Left forelimb (tissue), 1 donor: ENCODE results near the gene MCC.
"Not testable (repeated sequence)": the region's sequence is repeated elsewhere in the genome, so short reads cannot be mapped to it uniquely, and the experiment has no call there.

ENCODE experiments used
- DNase-seq: peaks from one replicate; pipeline ENCODE4 v3.0.0-alpha.2; 2018; ENCODE audit warnings: low spot score

Gene MCC

DNA sequence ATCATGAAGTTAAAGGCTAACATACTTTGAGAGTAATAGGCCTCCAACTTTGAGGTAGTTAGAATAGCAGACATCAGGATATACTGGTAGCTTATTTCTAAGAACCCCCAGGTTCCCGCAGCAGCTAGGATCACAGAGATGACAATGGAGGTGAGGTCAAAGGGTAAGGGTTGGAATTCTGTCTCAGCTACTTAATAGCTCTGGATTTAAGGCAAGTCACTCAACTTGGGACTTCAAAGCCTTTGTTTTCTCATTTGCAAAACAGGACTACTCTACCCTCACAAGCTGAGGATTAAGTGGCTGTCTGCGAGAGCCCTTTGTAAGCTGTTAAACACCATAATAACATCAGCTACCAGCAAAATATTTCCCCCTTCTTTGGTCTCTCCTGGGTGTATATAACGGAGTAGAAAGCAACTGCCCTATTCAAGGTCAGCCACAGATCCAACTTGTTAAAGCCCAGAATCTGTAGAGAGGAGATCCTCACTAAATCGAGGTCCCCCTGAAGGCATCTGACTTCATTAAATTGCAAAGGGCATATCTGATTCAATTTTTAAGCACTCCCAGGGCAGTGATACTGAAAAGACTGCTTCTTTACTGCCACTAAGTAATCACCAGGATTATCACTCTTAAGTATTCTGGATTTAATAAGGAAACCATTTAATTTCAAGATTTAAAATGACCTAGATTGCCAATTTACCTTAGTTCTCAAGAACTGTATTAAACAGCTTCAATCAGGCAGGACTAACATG, 407.0 kb downstream of the MCC start:
- no peak for DNase-seq

DNA sequence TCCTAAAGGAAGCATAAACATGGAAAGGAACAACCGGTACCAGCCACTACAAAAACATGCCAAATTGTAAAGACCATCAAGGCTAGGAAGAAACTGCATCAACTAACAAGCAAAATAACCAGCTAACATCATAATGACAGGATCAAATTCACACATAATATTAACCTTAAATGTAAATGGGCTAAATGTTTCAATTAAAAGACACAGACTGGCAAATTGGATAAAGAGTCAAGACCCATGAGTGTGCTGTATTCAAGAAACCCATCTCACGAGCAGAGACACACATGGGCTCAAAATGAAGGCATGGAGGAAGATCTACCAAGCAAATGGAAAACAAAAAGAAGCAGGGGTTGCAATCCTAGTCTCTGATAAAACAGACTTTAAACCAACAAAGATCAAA, 411.6 kb downstream of the MCC start:
- not testable (repeated sequence) for DNase-seq

DNA sequence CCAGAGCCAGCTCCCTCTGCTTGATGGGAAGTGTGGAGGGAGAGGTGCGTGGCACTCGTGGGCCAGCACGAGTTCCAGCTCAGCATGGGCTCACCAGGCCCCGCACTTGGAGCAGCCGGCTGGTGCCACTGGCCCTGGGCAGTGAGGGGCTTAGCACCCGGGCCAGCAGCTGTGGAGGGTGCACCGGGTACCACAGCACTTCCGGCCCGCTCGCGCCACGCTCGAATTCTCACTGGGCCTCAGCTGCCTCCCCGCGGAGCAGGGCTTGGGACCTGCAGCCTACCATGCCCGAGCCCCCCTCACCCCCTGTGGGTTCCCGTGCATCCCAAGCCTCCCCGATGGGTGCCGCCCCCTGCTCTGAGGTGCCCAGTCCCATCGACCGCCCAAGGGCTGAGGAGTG, 413.2 kb downstream of the MCC start:
- DNase-seq: no peak

DNA sequence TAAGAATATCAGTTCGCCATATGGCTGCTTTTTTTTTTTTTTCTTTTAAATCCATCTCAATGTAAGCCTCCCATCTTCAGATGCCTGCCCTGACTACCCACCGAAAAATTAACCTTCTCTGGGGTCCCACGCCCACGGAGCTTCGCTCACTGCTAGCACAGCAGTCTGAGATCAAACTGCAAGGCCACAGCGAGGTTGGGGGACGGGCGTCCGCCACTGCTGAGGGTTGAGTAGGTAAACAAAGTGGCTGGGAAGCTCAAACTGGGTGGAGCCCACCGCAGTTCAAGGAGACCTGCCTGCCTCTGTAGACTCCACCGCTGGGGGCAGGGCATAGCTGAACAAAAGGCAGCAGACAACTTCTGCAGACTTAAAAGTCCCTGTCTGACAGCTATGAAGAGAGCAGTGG, 414.6 kb downstream of the MCC start:
- not testable (repeated sequence) for DNase-seq

DNA sequence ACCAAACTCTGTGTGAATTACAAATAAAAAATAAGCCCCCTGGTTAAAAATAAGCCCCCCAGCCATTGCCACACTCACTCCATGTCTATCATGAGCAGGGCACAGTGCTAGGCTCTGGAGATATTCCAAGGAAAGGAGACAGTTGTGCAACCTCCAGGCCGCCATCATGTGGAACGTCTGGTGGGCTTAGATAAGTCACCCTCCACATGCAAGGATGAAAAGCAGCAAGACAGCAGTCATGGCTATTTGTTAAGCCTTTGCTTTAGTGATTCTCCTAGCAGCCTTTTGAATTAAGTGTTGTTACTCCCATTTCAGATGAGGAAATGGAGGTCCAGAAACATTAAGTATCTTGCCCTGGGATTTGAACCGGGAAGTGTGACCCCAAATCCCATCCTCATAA, 416.9 kb downstream of the MCC start:
- DNase-seq: no peak

DNA sequence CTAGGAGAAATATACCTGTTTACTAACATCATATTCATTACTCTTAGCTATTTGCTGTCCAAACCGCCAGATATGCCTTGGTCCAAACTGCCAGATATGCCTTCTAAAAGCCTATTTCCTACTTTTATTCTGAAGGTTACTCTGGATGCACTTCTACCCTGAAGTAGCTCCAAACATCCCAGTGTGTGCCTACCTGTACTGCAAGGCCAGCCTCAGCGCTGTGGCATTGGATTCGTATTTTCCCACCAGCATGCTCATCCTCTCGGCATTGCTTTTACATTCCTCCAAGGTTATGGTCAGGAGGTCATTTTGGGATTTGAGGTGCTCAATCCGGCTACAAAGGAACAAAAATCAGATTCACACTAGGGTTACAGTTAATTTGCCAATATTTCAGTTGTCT, 417.4 kb downstream of the MCC start:
- no peak for DNase-seq

DNA sequence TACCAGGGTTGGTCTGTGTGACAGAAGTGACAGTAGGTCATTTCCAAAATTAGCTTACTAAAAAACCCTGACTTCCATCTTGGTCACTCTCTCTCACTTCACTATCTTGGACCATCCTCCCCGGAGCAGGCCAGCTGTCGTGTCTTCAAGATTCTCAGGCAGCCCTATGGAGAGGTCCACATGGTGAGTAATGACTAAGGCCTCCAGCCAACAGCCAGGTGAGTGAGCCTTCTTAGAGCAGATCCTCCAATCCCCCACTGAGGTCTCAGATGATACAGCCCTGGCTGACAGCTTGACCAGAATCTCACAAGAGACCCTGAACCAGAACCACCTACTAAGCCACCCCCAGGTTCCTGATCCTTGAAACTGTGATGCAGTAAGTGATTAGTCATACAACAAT, 419.7 kb downstream of the MCC start:
- DNase-seq: no peak

DNA sequence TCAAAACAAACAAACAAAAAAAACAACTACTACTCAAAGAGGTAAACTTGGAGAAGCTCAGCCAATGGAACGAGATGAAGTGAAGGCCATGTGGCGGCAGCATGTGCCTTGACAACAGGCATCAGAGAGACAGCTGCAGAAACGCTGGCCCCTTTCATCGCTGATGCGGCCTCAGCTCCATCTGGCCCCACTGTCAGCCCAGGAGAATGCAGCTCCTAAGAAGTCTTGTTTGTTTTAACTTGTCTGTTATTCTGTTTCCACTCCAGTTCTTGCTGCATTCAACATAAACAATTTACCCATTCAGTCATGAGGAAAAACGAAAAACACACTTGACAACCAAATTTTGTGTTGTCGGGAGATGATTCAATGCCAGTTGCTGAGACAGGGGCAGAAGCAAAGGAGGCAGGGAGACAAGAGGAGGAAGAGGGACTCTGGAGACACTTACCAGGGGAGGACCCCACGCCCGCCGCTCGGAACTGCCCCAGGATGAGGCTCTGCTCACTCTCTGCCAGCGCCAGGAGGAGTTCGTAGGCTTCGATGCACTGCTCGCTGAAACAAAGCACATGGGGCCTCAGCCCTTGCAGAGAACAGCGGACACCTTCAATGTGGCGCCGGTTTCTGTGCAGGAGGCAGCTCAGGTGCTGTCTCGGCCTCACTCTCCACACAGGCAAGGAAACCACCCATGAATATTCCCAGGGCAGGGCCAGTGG, 420.5 kb downstream of the MCC start:
- no peak for DNase-seq

DNA sequence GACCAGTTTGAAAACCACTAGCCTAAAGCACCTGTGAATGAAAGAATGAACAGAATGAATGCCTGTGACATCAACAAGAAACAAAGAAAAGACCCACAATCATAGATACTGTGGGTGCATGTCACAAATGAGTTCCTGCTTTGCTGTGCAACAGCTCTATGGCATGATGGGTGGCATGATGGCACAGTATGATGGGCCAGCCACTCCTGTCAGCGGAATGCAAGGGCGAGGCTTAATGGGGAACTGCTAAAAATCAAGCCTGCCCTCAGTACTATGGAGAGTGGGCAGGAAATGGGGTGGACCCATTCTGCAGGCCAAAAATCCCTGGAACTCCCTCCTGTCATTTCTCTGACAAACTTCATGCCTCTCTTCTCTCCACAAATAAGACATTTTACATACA, 422.6 kb downstream of the MCC start:
- DNase-seq: no peak

DNA sequence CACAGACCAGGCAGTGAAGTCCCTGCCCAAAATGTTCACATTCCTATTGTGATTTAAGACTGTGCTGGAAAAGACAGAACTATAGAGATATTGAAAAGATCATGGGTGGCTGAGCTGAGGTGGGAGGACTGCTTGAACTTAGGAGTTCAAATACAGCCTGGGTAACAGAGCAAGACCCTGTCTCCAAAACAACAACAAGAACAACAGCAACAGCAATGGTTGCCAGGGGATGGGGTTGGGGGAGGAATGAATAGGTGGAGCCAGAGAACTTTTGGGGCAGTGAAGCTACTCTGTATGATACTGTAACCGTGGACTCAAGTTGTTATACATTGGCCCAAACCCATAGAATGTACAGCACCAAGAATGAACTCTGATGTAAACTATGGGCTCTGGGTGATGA, 423.4 kb downstream of the MCC start:
- no peak for DNase-seq

DNA sequence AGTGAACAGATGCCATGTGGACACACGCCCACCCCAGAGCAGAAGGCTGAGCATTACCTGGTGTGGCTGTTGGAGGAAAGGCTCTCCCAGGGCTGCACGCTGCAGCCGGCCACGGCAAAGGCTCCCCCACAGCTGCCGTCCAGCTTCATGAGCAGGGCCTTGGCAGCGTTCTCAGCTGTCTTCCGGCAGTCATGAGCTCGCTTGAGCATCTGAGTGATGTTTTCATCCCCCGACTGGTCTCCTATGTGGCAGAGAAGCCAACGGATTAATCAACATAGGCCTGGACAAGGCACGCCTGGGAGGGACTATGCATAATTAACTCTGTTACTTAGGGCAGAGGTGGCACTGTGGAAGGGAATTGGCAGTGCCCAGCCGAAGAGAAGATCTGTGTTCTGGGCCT, 424.3 kb downstream of the MCC start:
- no peak for DNase-seq

DNA sequence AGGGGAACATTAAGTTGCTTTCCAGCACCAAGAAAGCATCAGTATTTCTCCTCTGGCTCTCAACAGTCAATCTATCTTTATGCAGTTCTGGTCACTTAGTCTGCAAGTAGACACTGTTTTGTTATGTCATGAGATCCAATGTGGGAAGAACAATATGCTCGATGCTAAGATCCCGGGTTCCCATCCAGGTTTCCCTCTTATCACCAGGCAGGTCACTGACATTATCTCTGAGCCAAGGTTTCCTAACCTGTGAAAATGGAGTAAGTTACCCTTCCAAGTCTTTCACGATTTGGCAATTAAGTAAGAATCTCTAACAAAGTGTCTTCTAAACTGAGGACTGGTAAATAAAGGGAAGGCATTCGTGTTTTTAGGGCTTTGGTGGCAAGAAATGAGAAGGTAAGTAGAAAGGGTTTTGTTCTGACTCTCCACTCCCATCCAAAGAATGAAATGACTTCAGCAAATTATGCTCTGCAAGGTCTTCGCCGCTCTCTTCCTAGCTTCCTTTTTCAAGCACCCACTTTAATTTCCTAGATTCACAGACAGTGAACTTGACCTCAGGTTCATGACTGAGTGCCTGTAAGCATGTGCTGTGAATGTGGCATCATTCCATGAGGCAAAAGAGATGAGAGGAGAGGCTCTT, 425.3 kb downstream of the MCC start:
- DNase-seq: no peak

DNA sequence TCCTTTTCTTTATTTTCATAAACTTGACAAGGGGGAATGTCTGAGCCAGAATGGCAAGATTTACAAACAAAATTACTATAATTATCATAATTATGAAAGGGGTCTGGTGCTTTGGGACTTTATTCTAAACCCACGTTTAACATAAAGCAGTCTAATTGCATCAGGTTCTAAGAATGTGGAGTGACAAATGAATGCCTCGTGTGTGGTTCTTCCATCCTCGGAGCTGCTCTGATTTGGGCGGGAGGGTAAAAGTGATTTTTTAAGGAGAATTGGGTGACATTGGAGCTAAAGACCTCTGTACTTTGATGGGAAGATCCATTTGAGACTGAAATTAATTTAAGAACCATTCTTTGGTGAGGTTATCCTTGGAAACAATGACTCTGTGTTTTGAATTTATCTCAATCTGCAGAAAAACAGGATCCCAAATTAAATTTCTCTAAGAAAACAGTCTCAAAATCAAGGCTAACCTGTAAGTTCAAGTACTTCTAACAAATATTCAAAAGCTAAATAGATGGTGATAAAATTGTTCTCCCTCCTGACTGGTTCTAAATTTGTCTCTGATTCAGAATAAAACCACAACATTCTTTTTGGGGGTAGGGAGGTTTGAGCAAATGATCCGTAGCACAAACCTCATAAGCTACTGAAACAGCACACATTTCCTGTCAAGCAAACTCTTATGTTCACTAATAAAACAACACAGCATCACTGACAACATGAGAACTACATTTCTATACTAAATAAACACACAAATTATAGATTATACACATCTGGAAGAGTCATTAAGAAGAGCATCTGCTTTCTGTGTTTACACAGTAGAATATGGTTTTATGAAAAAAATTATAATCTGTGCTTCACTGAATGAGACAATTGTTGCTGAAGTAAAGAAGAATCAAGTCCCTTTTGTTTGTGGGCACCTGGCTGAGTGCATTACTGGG, 426.1 kb downstream of the MCC start:
- no peak for DNase-seq

DNA sequence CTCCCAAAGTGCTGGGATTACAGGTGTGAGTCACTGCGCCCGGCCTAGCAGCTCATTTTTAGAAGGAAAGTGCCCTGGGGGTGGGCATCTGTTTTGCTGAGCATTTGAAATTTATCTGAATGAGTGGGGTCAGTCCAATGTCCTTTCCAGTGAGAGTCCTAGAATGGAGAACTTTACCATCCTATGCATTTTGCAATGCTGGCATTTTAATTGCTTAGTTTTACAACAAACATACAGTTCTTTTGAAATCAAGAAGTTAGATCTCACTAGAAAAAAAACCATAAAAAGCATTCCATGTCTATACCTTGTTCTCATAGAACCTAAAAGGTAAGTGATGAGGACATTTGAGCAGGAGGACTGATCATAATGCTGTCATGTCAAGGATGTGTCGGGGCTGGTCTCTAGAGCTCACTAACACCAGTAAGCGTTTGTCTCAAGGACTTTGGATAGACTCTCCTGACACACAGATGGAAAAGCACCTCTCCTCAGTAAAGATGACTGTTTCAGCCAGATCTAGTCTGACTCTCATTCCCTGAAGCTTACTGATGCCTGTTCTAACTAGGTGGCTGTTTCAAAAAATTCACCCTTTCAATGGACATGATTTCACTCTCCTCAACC, 427.7 kb downstream of the MCC start:
- no peak for DNase-seq

DNA sequence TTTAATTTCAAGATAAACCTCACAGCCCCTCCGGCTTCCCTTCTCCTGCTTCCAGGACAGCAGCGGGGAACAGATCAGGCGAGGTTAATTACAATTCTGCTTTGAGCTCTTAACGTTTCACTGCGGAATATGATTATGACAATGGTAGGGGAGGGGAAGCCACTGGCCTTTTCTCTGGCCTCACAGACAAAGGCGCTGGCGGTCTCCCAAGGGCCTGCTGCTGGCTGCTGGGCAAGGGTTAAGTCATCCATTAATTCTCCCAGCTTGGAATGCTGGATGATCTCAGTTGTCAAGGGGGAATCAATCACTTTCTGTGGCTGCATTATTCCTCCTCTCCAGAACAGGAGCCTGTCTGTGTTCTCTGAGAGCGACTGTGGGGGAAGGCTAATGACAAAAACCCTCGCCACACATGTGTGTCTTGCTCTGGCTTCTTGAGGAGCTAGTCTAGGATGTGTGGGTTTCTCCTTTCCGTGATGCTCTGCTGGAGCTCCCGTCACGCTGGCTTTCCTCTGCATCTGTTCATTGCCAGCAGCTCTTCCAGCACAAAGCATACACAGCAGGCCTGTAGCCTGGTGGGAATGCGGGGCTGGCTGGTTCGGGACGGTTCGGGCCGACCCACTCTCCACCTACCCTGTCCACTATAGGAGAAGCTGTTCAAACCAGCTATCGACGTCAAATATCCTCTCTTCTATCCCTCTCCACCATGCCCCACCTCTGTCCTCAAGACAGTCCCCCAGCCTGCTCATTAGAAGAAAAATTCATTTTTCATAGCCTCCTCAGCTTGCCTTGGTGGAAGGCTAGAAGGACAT, 428.8 kb downstream of the MCC start:
- DNase-seq: peak; percentile 74

DNA sequence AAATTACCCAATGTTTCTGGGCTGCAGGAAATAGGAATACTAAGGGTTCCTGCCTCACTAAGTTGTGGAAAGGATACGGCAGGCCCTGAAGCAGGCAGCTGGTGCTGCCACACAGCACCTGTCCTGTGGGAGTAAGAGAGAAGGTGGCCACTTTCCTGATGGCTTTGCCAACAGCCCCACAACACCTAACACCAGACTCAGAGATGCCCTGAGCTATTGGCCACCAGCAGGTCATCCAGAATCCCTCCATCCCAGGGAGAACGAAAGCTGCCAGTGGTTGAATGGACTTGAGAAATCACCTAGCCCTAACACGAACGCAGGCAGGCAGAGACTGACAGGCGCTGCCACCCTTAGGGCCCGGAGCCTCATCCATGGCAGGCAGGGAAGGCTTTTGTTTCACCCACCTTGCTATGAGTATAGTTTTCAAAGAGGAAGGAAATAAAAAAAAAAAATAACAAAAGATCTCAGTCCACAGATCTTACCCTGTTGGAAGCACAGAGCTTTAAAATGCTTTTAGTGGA, 429.5 kb downstream of the MCC start:
- DNase-seq: no peak

DNA sequence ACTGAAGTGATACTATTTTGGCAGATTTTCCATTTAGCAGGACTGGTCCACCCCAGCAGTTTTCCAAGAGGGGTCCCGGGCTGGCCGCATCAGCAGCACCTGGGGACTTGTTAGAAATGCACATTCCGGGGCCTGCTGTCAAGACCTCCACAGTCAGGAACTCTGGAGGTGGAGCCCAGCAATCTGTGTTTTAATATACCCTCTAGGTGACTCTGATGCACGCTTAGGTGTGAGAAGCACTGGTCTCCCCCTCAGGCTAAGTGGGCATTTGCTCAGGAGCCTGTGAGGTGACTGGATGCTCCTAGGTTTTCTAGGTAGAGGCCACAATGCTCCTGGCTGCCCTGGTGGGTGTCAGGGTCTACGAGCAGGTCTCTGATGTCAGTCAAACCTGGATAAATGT, 430.0 kb downstream of the MCC start:
- peak; percentile 46 for DNase-seq

DNA sequence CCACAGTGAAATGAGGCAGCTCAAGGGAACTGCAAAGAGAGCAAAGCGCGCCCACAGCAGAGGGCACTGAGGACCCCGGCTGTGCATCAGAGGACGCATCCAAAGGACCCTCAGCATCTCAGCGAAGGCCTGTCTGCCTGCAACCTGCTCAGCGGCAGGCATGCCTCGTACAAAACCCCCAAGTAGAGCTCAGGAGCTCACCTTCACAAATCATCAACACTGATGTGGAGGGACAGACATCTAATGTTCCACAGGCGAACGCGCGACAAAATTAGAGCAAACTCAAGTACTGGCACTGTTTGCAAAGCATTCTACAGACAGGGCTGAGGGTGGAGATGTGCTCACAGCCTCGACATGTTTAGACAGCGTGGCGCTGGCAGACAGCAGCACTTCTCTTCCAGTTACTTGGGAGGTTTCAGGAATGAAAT, 430.7 kb downstream of the MCC start:
- peak; percentile 45 for DNase-seq

DNA sequence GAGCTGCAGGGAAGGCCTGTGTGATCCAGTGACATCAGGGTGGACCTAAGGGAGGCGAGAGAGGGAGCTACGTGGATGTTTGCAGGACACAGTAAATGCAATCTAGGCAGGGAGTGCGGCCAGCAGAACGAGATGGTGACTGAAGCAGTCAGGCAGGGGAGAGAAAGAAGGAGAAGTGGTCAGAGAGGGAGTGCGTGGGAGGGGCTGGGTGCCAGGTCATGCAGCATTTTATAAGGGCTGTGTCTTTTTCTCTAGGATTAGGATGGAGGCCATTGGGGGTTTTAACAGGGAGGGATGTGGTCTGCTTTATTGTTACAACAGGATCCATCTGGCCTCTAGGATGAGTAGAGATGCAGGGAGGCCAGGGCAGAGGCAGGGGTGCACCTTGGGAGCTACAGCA, 431.3 kb downstream of the MCC start:
- DNase-seq: peak; percentile 23

DNA sequence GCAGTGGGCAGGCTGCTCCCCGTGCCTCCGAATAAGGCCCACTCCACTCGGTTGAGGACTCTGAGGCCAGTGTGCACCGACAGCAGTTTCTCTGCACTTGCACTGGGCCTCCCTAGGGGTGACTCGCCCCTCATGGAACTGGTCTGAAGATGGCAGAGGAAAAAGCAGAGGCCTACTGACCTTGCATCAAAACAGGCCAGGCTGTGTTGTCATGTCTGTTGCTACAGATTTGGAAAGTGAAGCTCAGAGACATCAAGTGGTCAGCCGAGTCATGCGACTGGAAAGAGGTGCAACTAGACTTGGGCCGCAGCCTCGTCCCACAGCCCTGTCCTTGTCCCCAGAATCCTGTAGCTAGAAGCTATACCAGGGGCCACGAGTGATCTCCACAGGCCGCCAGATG, 433.4 kb downstream of the MCC start:
- peak; percentile 25 for DNase-seq
